ENCODE measurements around the gene CARD8.

CARD8 gene

DNA sequence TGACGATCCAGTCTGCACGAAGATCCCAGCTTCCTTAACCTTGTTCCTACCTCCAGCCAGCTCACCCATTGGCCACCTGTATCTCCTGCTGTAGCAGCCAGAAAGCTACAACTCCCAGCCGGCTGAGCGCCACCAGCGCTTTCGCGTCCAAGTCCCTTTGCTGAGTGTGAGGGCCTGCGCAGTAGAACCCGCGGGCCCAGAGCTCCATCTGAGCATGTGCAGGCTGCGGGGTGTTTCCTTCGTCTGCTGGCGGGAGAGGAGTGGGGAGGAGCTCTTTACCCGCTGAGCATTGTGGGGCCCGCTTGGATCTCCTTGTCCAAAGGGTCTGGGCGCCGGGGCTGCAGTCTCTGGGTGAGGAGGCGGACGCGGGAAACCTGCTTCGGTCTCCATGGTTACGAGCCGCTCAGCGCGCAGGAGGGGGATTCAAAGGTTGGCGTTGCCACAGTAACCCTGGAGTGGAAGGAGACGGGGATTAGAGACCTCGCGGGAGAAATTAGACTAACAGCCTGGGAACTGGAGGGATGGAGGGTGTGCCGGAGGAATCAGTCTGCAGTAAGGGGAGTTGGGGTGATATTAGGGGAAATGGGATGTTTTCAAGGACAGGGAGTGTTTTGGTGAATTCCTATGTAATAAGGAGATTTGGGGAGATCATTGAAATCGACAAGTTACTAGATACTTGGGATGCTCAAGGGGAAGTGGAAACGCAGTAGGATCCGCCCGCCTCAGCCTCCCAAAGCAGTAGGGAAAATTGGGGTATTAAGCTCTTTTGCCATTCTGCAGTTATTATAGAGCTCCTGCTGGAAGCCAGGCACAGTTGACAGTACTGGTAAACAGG lies 51.7 kb downstream of the CARD8 start:
- peak; percentile 93 for DNase-seq

DNA sequence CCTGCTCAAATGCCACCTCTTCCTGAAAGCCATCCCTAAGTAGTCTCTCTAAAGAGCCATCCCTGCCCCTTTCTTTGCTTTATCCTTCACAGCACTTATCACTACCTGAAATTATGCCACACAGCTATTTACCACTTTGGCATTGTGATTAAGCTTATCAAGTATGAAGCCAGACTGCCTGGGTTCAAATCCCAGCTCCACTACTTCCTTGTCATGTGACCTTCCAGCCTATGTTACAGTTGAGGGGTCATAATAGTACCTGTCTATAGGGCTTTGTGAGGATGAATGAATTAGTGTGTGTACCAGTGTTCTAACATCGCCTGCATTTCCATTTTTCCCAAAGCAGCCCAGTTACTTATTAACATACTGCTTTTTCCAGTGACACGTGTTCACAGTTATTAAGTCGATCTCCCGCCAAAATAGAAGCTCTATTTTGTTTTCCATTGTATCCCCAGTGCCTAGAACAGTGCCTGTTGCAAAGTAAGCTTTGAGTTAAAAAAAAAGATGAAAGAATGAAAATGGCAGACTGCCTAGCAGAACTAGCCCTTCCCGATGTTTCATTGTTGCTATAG lies 52.4 kb downstream of the CARD8 start:
- no peak for DNase-seq

DNA sequence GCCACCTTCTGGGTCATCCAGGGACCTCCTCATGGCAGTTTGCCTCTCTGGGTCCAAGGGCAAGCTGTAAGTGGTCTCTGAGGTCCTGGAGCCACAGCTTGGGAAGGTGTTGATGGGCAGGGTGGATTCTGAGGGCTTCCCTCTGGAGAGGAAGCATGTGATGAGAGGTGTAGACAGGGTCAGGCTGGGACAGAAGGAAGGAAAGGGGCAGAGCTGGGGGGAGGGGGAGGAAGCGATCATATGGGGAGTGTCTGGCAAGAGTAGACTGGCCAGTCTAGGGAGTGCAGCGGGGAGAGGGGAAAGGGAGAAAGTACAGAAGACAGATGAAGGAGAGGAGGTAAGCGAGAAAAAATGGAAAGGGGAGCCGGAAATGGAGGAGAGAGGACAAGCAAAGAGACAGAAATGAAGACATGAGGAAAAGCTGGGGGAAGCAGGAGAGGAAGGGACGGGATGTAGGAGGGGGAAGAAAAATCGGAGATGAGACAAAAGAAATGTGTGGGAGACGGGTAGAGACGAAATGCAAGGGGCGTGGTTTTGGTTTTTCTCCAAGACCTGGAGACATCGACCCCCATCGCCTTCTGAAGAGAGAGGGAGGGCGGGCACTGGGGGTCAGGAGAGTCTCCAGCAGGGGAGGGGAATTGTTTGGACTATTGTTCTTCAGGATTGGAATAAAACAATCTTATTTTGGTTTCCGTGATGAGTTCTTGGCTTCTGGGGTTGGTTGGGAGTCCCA lies 58.6 kb downstream of the CARD8 start:
- DNase-seq = no peak

DNA sequence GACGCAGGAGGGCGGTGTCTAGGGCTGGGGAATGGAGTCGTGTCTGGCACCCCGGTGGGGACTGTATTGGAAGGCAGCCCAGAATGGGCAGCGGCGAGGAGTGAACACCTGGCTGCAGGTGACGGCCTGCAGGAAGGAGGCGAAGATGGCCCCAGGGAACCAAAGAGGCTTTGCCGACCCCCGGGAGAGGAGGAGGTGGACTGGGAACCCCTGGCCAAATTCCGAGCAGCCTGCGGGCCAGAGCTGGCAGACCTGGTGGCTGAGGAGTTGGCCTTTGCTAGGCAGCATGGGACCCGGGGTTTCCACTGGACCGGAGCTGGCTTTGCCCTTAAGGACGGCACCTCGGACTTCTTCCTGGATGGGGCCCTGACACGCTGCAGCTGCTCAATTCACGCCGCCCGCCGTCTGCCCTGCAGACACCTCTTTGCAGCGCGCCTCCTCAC lies 59.4 kb downstream of the CARD8 start:
- DNase-seq = no peak

DNA sequence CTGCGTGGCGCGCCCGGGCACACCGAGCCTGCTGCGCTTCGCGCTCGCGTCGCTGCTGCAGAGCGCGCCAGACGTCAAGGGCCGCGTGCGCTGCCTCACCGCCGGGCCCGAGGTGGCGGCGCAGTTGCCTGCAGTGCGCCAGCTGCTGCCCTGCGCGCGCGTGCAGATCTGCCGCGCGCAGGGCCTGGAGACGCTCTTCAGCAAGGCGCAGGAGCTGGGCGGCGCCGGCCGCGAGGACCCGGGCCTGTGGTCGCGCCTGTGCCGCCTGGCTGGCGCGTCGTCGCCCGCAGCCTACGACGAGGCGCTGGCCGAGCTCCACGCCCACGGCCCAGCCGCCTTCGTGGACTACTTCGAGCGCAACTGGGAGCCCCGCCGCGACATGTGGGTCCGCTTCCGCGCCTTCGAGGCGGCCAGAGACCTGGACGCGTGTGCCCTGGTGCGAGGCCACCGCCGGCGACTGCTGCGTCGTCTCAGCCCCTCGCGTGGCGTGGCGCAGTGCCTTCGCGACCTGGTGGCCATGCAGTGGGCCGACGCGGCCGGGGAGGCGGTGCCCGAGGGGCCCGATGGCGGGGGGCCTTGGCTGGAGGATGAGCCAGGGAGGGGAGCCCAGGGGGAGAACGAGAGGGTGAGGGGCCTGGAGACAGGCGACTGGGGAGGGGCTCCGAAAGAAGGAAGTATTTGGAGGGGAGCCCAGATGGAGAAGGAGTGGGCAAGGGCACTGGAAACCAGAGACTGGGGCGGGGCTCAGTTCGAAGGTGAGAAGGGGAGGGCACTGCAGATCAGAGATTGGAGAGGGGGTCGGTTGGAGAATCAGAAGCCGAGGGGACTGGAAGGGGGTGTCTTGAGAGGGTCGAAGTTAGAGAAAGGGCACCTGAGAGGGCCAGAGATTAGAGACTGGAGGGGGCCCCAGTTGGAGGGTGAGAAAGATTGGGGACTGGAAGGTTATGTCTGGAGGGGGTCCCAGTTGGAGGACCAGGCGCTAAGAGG lies 60.6 kb downstream of the CARD8 start:
- no peak for DNase-seq

DNA sequence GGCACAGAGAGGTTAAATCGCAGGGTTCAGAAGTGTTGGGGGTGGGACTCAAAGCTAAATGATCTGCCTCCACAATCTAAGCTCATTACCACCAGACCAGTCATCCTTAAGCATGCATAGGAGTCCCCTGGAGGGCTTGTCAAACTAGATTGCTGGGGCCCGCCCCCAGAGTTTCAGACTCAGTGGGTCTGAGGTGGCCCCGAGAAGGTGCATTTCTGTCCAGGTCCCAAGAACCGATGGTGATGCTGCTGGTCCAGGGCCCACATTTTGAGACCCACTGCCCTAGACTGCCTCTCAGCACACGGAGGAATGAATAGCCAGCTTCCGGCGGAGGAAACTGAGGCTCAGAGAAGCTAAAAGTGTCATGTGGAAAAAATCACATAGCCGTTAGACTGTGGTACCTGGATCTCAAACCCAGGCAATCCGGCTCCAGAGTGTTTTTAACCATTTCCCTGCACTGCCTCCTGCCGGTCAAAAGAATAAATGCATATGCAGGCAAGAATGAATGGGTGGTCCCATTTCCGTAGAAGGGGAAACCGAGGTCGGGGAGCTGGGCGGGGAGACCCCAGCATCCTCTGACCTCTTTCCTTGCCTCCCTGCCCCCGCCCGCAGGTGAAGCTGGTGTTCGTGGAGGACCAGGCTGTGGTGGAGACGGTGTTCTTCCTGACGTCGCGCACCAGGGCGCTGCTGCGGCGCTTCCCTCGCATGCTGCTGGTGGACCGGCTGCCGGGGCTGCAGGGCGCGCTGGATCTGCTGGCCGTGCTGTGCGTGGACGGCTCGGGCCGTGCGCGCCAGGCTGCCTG lies 61.5 kb downstream of the CARD8 start:
- peak; percentile 33 for DNase-seq

DNA sequence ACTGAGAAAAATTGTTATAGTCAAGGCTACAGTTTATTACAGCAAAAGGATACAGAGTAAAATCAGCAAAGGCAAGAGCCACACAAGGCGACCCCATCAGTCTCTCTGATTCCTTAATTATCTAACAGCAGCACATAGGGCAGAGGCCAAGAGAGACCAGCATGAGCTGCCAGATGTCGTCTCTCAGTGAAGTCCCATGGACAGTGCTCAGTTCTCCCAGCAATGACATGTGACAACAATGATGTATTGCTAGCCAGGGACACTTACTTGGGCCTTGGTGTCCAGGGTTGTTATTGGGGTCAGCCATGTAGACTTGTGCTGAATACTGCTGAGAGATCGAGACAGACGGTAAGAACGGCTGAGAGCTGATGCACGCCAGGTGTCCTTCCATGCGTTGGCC lies 63.0 kb downstream of the CARD8 start:
- DNase-seq = no peak

DNA sequence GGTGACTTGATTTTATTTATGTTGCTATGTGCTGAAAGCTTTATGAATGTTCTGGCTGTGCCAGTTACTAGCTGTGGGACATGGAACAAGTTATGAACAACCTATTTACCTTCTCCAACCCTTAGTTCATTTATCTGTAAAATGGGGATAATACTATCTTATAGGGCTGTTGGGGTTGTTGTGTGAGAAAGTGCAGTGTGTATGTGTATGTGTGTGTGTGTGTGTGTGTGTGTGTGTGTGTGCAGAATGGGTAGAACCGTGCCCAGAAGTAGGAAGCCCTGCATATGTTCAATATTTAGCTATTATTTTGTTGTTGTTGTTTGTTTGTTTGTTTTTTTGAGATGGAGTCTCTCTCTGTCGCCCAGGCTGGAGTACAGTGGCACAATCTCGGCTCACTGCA lies 64.8 kb downstream of the CARD8 start:
- no peak for DNase-seq

DNA sequence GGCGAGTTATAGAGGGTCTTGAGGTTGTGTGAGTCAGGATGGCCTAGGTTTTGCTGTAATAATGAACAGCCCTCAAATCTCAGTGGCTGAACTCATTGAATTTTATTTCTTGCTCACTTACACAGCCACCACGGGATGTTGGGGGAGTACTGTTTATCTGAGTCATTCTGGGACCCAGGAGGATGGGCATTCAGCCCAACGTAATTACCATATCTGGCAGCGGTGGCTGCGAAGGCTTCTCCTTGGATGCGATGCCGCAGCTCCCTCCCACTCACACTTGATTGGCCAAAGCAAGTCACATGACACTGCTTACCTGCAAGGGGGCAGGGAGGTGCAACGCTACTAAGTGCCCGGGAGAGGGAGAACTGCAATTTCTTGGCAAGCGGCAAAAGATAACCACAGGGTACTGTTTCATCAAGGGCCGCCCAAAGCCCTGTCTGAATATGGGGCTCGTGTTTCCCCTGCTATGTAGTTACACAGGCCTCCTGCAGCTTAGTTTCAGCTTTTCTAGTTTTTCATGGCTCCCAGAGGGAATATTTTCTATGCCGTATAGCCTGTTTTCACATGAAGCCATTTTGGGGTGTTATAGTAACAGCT lies 65.3 kb downstream of the CARD8 start:
- peak; percentile 38 for DNase-seq

DNA sequence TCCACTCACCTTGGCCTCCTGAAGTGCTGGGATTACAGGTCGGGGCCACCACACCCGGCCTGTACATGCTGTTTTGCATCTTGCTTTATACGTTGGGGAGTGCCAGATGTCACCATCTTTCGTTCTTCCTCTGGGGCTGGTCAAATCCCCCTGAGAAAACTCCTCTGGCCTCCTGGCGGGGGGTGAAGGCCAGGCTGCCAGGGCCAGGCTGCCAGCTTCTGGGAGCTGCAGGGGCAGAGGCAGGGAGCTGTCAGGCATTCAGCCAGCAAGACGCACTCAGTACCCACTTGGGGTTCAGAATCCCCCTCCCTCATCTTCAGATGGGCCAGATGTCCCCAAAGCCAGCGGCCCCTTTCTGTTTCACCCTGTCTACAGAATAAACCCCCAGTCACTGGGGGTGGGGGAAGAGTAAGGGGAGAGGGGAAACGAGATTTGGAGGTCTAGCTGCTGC lies 69.1 kb downstream of the CARD8 start:
- DNase-seq = no peak

DNA sequence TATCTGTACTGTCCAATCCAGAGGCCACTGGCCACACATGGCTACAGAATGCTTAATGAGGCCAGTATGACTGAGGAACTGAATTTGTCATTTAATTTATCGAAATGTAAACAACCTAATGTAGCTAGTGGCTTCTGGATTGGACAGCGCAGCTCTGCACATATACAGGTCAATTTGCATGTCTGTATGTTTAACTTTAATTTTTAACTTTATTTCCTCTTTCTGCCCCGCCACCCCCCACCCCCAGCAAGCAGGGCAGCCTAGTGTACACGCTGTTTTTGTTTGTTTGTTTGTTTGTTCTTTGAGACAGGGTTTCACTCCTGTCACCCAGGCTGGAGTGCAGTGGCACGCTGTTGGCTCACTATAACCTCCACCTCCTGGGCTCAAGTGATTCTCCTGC lies 69.7 kb downstream of the CARD8 start:
- DNase-seq = no peak

DNA sequence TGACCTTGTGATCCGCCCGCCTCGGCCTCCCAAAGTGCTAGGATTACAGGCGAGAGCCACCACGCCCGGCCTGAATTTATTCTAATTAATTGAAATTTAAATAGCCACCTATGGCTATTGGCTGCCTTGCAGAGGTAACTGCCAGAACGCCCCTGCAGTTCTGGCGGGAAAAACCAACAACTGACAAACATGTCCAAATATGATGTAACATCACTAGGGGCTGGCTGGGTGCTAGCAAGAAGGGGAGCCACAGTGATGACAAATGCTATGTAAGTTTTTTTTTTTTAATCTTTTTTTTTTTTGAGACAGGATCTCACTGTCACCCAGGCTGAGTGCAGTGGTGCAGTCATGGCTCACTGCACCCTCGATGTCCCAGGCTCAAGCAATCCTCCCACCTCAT lies 72.4 kb downstream of the CARD8 start:
- no peak for DNase-seq

DNA sequence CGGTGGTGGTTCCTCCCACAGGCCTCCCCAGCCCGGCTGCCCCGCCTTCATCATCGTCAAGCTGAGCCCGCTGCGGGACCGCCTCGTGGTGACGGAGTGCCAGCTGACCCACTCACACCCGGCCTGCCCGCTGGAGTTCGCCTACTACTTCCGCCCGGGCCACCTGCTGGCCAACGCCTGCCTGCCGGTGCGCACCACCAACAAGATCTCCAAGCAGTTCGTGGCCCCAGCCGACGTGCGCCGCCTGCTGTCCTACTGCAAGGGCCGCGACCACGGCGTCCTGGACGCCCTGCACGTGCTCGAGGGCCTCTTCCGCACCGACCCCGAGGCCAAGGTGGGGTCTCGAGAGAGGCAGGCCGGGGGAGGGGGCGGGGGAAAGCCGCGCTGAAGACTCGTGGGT lies 73.3 kb downstream of the CARD8 start:
- DNase-seq = no peak

DNA sequence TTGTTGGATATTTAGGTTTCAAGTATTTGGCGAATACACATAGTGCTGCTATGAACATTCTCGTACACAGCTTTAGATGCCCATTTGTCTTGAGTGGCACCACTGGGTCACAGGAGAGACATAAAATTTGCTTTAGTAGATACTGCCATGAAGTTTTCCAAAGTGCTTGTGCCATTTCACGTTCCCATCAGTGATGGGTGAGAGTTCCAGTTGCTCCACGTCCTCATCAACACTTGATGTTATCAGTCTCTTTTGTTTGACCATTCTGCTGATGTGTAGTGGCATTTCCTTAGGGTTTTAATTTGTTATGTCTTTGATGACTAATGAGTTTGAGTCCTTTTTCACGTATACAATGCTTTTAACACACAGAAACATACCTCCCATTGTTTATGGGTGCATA lies 74.2 kb downstream of the CARD8 start:
- no peak for DNase-seq

DNA sequence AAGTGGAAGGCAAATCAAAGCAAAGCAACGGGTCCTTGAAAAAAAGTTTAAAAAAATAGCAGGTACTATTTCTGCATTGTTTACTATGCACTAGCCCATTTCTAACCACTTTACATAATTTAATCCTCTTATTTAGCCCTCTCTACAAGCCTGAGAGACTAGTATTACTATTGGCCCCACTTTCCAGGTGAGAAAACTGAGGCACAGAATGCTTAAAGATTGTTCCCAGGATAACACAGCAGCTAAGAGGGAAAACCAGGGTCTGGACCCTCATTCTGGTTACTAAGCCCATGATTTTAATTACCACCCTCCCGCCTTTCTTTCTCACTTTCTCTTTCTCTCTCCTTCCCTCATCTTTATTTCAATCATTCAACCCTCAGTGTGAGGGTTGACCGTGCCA lies 79.5 kb downstream of the CARD8 start:
- DNase-seq = no peak

DNA sequence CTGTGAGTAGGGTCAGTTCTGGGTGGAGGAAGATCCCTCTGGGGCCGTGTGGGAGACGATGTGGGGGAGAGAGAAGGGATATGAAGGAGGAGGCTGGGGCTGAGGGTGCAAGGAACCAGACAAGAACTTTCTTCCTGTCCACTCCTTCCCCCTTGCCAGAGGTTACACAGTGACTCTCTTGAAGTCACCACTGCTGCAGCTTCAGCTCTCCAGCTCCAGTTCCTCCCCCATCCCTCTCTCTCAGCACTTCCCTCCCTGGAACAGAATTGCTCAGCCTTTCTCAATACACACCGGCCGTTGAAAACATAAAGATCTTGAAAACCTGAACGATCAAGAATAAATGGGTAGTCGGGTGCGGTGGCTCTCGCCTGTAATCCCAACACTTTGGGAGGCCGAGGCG lies 80.1 kb downstream of the CARD8 start:
- DNase-seq = no peak

DNA sequence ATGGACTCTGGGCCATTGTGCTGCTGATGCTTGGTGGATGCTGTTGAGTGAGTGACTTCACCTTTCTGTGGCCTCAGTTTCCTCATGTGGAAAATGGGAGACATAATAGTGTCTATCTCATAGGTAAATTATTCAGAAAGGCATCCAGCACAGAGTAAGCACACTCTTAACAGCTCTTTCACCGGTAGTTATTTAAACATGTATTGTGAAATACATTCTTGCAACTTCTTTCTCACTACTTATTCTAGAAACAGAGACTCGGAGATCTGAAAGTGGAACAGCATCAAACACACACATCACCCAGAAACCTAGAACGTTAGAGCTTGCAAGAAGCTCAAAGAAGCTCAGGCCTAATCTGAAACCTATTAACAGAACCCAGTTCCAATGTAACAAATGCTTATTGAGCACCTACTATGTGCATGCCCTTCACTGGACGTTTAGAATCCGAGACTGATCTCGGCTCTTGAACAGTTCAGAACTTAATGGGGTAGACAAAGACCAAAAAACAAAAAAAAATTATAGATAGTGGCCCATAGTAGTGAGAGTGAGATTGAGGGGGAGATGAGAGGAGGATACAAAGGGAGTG lies 81.2 kb downstream of the CARD8 start:
- no peak for DNase-seq

DNA sequence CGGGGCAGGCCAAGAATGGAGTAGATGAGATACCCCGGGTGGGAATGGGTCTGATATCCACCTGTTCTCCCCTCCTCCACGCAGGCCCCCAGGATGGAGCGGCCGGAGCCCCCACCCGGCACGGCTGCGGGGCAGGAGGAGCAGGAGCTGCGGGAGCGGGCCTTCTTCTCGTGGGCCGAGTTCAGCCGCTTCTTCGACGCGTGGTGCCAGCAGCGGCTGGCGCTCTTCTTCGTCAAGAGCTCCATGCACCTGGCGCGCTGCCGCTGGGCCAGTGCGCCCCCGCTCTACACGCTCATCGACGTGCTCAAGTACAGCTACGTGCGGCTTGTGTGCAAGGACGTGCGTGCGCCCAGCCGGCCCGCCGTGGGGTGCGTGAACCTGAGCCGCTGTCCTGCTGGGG lies 84.0 kb downstream of the CARD8 start:
- no peak for DNase-seq

DNA sequence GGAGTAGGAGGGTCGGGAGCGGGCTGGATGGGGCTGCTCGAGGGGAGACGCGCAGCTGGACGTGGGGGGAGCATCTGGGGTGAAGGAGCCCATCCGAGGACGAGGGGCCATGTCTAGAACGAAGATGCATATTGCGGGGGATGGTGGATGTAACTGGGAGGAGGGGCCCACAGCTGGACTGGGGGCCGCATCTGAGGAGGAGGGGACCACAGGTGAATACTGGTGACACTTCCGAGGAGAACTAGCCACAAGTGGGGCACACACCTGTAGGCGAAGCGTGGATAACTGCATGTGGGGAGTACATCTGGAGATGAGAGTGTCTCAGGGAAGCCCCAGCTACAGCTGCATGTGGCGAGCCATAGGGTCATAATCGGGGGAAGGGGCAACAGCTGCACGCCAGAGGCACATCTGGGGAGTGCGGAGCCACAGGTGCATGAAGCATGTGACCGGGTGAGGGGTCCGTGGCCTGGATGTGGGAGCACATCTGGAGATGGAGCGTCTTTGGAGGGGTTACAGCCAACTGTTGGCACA lies 84.8 kb downstream of the CARD8 start:
- DNase-seq = peak; percentile 1

DNA sequence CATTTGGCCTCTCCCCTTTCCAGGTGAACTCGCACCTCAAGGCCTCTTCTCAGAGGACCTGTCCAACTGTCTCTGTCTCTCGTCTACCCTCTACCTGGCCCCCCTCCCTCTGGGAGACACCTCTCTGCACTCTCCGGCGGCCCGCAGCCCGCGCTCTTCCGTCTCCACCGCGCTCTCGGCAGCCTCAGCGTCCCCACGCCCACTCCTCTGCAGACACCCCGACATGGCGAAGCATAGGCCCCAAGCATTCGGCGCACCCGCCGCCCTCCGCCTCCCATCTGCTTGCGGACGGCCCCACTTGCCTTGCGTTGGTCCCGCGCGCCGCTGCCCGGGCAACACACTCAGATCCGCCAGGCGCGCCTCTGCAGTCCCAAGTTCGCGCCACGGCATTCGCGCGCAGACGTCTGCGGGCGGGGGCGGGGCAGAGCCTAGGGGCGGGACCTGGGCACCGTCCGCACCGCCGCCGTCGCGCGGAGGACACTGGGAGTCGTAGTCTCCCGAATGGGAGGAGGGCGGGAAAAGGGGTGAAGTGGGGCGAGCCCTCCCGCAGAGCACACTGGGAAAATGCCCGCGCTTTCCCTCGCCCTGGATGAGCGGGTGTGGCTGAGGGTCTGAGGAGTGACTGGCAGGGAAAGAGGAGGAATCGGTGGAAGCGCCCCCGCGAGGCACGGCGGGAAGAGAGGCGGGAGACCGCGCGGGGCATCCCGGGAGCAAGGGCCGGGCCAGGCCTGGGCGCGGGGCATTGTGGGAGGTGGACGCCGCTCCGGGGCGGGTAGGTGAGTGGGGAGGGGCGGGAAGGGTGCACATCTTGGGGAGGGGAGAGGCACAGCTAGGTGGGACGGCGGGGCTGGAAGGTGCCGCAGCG lies 85.5 kb downstream of the CARD8 start, which contains the start of the genes LIG1 and ZSWIM9:
Gene LIG1 (minus strand): TSS at position 406 of the 865 bp plus-strand sequence. CDS start 4,778 bp downstream, outside the sequence.
Gene ZSWIM9 (plus strand): TSS at position 742 of the 865 bp plus-strand sequence. CDS start 1,123 bp downstream, outside the sequence.
- DNase-seq = peak; percentile 91

All from CD4-positive, alpha-beta T cell treated with Interleukin-21 for 1 hour (primary cell).